SK-N-MC (cell line): ENCODE data around the gene CCDC141.
"Not testable (repeated sequence)": the region's sequence is repeated elsewhere in the genome, so short reads cannot be mapped to it uniquely, and the experiment has no call there.

ENCODE experiments used
- EZH2 ChIP-seq: fragments of 200-600 bp; sonication (generic); IDR thresholded peaks from one replicate; pipeline ENCODE4 v1.6.1; 2017; ENCODE audit warnings: antibody characterized with exemption
- POLR2AphosphoS5 ChIP-seq: IDR thresholded peaks from 2 replicates; pipeline ENCODE4 v1.6.1; 2012; ENCODE audit warnings: mild to moderate bottlenecking, low read depth, low read length, borderline replicate concordance

DNA sequence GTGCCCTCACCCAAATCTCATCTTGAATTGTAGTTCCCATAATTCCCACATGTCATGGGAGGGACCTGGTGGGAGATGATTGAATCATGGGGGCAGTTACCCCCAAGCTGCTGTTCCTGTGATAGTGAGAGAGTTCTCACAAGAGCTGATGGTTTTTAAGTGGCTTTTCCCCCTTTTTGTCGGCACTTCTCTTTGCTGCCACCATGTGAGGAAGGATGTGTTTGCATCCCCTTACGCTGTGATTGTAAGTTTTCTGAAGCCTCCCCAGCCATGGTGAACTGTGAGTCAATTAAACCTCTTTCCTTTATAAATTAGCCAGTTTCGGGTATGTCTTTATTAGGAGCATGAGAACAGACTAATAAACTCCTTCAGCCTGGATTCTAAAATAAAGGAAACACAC, 57.2 kb downstream of the CCDC141 start:
- TF ChIP-seq EZH2, POLR2AphosphoS5: not testable (repeated sequence)
